ENCODE data around the gene ETHE1.

ETHE1 gene

DNA sequence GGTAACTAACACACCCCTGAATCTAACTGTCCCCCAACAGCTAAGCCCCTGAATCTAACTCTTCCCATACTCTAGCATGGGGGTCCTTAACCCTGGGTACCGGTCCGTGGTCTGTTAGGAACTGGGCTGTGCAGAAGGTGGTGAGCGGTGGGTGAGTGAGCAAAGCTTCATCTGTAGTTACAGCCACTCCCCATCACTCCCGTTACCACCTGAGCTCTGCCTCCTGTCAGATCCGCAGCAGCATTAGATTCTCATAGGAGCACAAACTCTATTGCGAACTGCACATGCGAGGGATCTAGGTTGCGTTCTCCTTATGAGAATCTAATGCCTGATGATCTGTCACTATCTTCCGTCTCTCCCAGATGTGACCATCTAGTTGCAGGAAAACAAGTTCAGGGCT is 16.3 kb downstream of the ETHE1 start:
- DNase-seq (ENCODE audit: low read depth in 2 of 2), result no peak
- H3K4me3 ChIP-seq (replicated peaks in 1 of 2; ENCODE audit: low read depth in 2 of 2, low read length in 2 of 2), result no peak overlapping the region
- TF ChIP-seq, protein P1, sequence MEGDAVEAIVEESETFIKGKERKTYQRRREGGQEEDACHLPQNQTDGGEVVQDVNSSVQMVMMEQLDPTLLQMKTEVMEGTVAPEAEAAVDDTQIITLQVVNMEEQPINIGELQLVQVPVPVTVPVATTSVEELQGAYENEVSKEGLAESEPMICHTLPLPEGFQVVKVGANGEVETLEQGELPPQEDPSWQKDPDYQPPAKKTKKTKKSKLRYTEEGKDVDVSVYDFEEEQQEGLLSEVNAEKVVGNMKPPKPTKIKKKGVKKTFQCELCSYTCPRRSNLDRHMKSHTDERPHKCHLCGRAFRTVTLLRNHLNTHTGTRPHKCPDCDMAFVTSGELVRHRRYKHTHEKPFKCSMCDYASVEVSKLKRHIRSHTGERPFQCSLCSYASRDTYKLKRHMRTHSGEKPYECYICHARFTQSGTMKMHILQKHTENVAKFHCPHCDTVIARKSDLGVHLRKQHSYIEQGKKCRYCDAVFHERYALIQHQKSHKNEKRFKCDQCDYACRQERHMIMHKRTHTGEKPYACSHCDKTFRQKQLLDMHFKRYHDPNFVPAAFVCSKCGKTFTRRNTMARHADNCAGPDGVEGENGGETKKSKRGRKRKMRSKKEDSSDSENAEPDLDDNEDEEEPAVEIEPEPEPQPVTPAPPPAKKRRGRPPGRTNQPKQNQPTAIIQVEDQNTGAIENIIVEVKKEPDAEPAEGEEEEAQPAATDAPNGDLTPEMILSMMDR (IDR thresholded peaks at IDR 0.05; ENCODE audit: low read depth, low read length), result no peak

DNA sequence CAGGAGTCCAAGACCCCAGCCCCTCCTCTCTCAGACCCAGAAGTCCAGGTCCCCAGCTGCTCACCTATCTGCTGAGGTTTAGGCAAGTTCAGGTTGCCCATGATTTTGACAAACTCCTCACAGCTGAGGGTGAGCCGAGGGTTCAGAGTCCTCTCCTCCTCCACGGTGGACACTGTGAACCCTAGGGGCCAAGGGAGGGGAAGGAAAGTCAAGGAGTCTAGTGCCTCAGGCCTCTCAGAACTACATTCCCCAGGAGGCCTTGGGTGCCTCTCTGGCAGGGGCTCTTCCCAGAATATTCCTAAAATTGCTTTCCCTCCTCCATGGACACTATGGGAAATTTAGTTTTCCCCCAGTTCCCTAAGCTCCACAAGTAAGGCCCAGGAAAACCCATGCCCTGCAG is 19.1 kb downstream of the ETHE1 start:
- no peak for DNase-seq (ENCODE audit: low read depth in 2 of 2)
- TF ChIP-seq, protein P1 (IDR thresholded peaks at IDR 0.05; ENCODE audit: low read depth, low read length), result no peak
- H3K4me3 ChIP-seq (replicated peaks in 1 of 2; ENCODE audit: low read depth in 2 of 2, low read length in 2 of 2), result no peak overlapping the region

DNA sequence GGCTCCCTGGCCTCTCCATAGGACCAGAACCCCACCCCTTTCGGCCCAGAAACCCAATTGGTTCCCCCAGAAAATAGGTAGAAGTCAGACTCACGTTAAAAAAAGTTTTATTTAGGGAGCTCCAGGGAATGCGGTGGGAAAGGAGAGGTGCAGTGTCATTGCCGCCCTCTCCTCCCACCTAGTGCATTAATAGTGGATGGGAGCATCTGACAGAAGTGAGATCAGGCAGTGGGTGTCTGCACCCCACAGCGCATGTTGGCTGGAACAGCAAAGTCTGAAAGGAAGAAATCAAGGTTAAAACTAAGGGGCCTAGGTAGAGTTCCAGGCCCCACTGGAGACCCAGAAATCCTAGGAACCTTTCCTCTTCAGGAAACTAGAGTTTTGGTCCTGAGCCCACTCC is 20.4 kb downstream of the ETHE1 start:
- no peak for DNase-seq (ENCODE audit: low read depth in 2 of 2)
- TF ChIP-seq, protein P1 (IDR thresholded peaks at IDR 0.05; ENCODE audit: low read depth, low read length), result no peak
- no peak overlapping the region for H3K4me3 ChIP-seq (replicated peaks in 1 of 2; ENCODE audit: low read depth in 2 of 2, low read length in 2 of 2)

DNA sequence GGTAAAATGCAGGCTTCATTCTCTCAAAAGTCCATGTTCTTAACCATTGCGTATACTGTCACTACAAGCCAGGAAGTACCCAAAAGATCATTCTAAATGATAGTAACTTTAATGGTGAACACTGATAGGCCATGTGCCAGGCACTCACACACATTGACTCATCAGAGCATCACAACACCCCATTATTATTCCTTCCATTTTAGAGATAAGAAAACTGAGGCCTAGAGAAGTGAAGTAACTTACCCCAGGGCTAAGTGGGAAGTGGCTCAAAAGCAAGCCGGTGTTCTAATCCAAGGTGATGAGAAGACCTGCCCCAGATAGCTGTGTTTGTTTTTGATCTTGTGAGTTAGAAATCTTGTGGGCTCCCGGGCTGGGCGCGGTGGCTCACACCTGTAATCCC is 21.1 kb downstream of the ETHE1 start:
- H3K4me3 ChIP-seq (replicated peaks in 1 of 2; ENCODE audit: low read depth in 2 of 2, low read length in 2 of 2), result no peak overlapping the region
- TF ChIP-seq, protein P1 (IDR thresholded peaks at IDR 0.05; ENCODE audit: low read depth, low read length), result no peak
- DNase-seq (ENCODE audit: low read depth in 2 of 2), result no peak

DNA sequence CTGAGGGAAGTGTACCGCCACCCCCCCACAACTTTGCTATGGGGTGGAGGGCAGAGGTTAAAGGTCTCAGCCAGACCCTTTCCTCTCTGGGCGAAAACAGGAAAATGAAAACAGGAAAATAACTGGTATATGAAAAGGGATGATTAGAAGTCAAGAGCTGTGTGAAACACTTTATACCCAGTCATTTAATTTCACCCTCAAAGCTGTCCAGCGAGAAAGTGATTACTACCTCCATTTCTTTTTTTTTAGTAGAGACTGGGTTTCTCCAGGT is 21.9 kb downstream of the ETHE1 start:
- TF ChIP-seq, protein P1 (IDR thresholded peaks at IDR 0.05; ENCODE audit: low read depth, low read length), result no peak
- no peak overlapping the region for H3K4me3 ChIP-seq (replicated peaks in 1 of 2; ENCODE audit: low read depth in 2 of 2, low read length in 2 of 2)
- DNase-seq (ENCODE audit: low read depth in 2 of 2), result no peak

DNA sequence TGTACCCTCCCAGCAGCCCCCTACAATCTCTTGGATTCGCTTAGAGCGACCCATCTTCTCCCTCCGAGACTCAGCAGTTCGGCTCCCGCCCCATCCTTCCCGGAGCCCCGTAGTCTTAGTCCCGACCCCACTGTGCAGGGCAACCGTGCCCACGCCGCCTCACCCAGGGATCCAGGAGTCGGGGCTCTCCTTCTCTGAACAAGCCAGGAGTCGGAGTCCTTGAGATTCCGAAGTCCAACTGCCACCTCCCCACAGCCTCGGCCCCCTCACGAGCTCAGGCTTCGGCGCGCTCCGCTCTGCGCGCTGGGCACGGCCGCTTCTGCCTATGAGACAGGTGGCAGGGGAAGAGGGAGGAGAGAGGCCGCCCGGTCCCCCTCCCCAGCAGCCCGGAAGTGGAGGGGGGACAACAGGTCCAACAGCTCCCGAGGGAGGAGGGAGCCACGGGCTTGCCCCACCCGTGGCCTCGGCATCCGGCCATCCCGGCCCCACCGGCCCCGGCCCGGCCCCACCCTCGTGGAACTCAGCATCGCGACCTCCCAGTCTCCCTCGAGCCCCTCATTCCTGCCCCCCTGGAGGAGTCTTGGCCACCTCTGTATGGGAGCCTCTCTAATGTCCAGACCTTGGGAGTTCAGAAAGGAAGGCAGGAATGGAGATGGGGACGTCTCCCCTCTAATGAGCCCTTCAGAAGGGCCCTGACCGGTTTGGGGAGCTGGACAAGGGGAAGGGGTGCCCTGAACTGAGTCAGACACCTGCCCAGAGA is 22.4 kb downstream of the ETHE1 start, which contains the start of gene PHLDB3:
Gene PHLDB3, minus strand, starts transcription at position 321 of the 760 bp plus-strand sequence. CDS start 628 bp downstream, outside the sequence.
- TF ChIP-seq, protein P1 (IDR thresholded peaks at IDR 0.05; ENCODE audit: low read depth, low read length), result no peak

More for the DNA sequence above, 22.4 kb downstream of the ETHE1 start, which contains the start of gene PHLDB3:
- DNase-seq (ENCODE audit: low read depth in 2 of 2), result peak in 1 of 2 donors; percentile 18
- H3K4me3 ChIP-seq (replicated peaks in 1 of 2; ENCODE audit: low read depth in 2 of 2, low read length in 2 of 2), result peak within 1 kb of the TSS; percentile 86 to 90

All from cardiac fibroblast (primary cell).